Ovary (tissue), 9 donors: Measurements from ENCODE around the gene TRAPPC2L. TPM values are rescaled to one million over a fixed set of nuclear protein-coding genes. Genes with fewer than 3 reads are reported as not detected.

Experiments used
- DNase-seq, 5 donors: peaks; one replicate each; pipeline ENCODE4 v3.0.0-alpha.2; 2019 to 2020
- H3K27ac ChIP-seq, 2 donors: fragments of 200-600 bp; one replicate each; pipeline versions ENCODE4 v1.5.1 to v1.8.0; 2019 to 2022
- H3K27me3 ChIP-seq: fragments of 200-600 bp; one replicate; pipeline ENCODE4 v1.8.0; 2022
- H3K36me3 ChIP-seq: fragments of 200-600 bp; sonication (generic); one replicate; pipeline ENCODE4 v1.5.1; 2019
- H3K4me1 ChIP-seq: one replicate; pipeline ENCODE4 v1.8.1; 2013; ENCODE audit warnings: mild to moderate bottlenecking, moderate library complexity; ENCODE audit not compliant: insufficient read depth
- H3K4me3 ChIP-seq: fragments of 200-600 bp; sonication (generic); one replicate; pipeline ENCODE4 v1.5.1; 2017
- H3K9me3 ChIP-seq, 2 donors: fragments of 200-600 bp in 1 of 2; sonication (generic) in 1 of 2; one replicate each; pipeline versions ENCODE4 v1.5.1 to v1.8.1; 2013 to 2019; ENCODE audit warnings: mild to moderate bottlenecking in 1 of 2, moderate library complexity in 1 of 2
- CTCF ChIP-seq, 3 donors: fragments of 450-650 bp in 2 of 3; fragments of 200-600 bp in 1 of 3; IDR thresholded peaks; one replicate each; pipeline versions ENCODE4 v1.5.1 to v1.8.0; 2016 to 2022; ENCODE audit warnings: antibody characterized with exemption in 3 of 3, mild to moderate bottlenecking in 1 of 3
- EP300 ChIP-seq: sonication (generic); formaldehyde crosslinking; IDR thresholded peaks from one replicate; pipeline ENCODE4 v1.6.1; 2017; ENCODE audit warnings: antibody characterized with exemption
- POLR2A ChIP-seq: fragments of 450-650 bp; IDR thresholded peaks from one replicate; pipeline ENCODE4 v1.6.1; 2017; ENCODE audit warnings: antibody characterized with exemption, mild to moderate bottlenecking, moderate library complexity
- WGBS, 3 donors: extraction: QIAGEN DNeasy Blood & Tissue Kit in 1 of 3; methylation state at CpG; one replicate each; pipeline versions ENCODE4 v1.1.5 to v1.1.7; 2013 to 2017; 5-methylcytosine and 5-hydroxymethylcytosine counted together
- intact Hi-C, 4 donors: fragments of 100-400 bp; cut with DNase I; formaldehyde crosslinking; loops; one replicate each; pipeline versions ENCODE4 v1.11.0 to v1.15.1; 2022 to 2023
- polyA plus RNA-seq, 2 donors: library from polyadenylated mRNA; stranded (reverse); fragments of 200-250 nt in 1 of 2; fragments of 350-450 nt in 1 of 2; fragmentation: Illumina TruSeq in 1 of 2; extraction: RNeasy Lipid Tissue Mini Kit (QIAGEN cat#74804) in 1 of 2; gene quantifications; one replicate each; pipeline ENCODE4 v1.2.3, GENCODE V29; 2013 to 2014
- total RNA-seq, 7 donors: library from RNA; depleted of rRNA in 2 of 7; stranded (reverse); fragments of >200 nt in 2 of 7; fragmentation: NEBNext Ultra II Directional in 3 of 7; extraction: Animal tissue kit (Norgen Biotek cat#: 25700) in 3 of 7; gene quantifications; one replicate each; pipeline versions ENCODE4 v1.1.0 to v1.2.4, GENCODE V29; 2016 to 2023
- donor health status: DM: no; HTN: no; CAD: no; lungs with moderate emphysema.
- donor health status: DM: no; HTN: no; CAD: no.
- donor health status: Bipolar disorder and iron deficiency.
- donor health status: DM: yes; HTN: yes; CAD: no.
- donor health status: DM: no; HTN: no; CAD: no.
- donor health status: DM: yes; HTN: yes; CAD: no.

The TRAPPC2L gene
- total and polyA plus RNA-seq, 9 donors = 37.2 to 101 (median 58.6) TPM

DNA sequence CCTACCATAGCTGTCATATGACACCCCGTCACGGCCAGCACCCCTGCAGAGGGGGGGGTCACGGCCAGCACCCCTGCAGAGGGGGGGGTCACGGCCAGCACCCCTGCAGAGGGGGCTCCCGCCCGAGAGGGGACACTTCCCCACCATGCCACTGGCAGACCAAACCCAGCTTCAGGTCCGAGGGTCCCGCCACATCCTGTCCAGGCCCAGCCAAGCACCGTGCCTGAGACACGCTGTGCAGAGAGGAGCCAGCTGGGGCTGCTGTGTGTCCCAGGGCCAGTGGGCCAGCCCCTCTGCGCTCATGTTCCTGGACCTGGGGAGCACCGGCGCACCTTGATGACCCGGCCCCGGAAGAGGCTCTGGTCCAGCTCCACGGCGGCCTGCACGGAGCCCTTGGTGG, 7.6 kb downstream of the TRAPPC2L start:
- Histone ChIP-seq H3K27ac (no peak overlapping the region), H3K27me3 (no peaks in the 10 kb centered on the region), H3K4me3 (no peak overlapping the region), H3K4me1 (no peaks in the 10 kb centered on the region), H3K36me3 (no peaks in the 10 kb centered on the region), H3K9me3 (no peaks in the 10 kb centered on the region)
- DNase-seq = no peak
- WGBS, 3 donors = 57 to 77% (median 69%) methylated on average over 17 to 18 of the region's 18 CpGs
- intact Hi-C loops = loop anchor here in 1 of 4 donors (10.0 kb wide), 1 partner anchor 120 kb away; no protein-coding TSS in a partner anchor
- TF ChIP-seq CTCF (IDR thresholded peaks at IDR 0.05) (no peak), EP300 (no peak), POLR2A (no peak)

DNA sequence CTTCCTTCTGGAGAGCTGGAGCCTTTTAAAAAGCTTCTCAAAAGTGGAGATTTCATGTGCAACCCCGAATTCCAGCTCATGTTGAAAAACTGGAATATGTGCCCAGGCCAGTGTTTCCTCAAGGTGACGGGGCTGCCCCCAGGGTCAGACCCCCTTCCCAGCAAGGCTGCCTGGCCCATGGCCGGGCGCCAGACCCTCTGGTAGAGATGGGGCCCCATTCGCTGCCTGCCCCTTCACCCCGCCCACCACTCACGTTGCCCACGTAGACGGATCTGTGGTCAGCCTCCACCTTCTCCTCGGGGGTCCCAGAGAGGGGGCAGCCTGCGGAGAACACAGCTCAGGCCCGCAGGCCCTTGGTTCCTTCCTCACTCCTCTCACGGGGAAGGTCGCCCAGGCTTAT, 8.4 kb downstream of the TRAPPC2L start:
- no peaks in the 10 kb centered on the region for H3K27me3 ChIP-seq
- no peak overlapping the region for H3K4me3 ChIP-seq
- no peaks in the 10 kb centered on the region for H3K4me1 ChIP-seq
- no peaks in the 10 kb centered on the region for H3K9me3 ChIP-seq
- TF ChIP-seq EP300 = no peak
- no peak overlapping the region for H3K27ac ChIP-seq
- intact Hi-C loops = loop anchor here in 1 of 4 donors (10.0 kb wide), 1 partner anchor 121 kb away; no protein-coding TSS in a partner anchor
- WGBS, 3 donors = 50 to 63% (median 61%) methylated on average over 10 to 14 of the region's 14 CpGs
- no peaks in the 10 kb centered on the region for H3K36me3 ChIP-seq
- DNase-seq = no peak

- Histone ChIP-seq H3K9me3 (no peaks in the 10 kb centered on the region), H3K27me3 (no peaks in the 10 kb centered on the region), H3K4me1 (no peaks in the 10 kb centered on the region), H3K4me3 (no peak overlapping the region), H3K27ac (no peak overlapping the region), H3K36me3 (no peaks in the 10 kb centered on the region)
- no peak for TF ChIP-seq POLR2A
- TF ChIP-seq CTCF (IDR thresholded peaks at IDR 0.05) = no peak
- no peak for TF ChIP-seq EP300
- WGBS, 3 donors = 57 to 71% (median 58%) methylated on average over 3 to 15 of the region's 15 CpGs
- intact Hi-C loops = loop anchor here in 1 of 4 donors (10.0 kb wide), 1 partner anchor 121 kb away; no protein-coding TSS in a partner anchor
- DNase-seq = no peak
Measured at GRCh38 chr16:88865742-88866141, 8.8 kb downstream of the TRAPPC2L start.

DNA sequence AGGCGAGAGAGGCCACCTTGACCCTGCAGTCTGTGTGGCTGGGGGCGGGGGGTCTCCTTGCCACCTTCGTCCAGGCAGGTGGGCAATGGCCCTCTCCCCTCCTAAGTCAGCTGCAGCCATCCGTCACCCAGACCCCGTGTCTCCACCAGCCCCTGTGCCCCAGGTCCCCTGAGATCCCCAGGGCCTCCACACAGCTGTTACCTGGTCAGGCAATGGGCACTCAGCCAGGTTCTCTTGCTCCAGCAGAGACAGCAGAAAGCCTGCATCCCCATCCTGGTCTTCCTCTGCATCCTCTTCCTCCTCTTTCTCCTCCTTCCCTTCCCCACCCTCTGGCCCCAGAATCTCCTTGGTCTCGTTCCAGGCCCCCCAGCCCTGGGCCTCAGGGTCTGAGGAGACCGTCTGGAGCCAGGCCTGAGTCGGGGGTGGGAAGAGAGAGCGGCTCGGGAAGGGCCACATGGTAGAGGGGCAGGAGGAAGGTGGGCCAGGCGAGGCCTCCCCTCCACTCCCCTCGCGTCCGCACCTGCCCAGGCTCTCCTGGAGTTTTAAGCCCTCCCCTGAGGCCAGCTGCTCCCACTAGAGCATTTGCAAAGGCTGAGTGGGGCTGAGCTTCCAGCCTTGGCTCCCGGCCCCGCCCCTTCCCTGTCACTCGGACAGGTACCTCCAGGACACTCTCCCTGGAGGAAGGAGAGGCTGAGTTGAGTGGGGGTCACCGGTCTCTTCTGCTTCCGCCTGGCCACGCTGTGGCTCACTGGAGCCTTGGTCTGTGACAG, 9.4 kb downstream of the TRAPPC2L start, which contains the start of gene PABPN1L:
Gene PABPN1L (minus strand): TSS at position 510 of the 770 bp plus-strand sequence. CDS start 54 bp downstream, at position 456.
- Histone ChIP-seq H3K36me3 (no peaks in the 10 kb centered on the region), H3K4me1 (peaks cover 1% of the 10 kb centered on the region), H3K27me3 (no peaks in the 10 kb centered on the region), H3K27ac (no peak within 1 kb of the TSS), H3K4me3 (no peak within 1 kb of the TSS), H3K9me3 (no peaks in the 10 kb centered on the region)
- intact Hi-C loops = loop anchor here in 1 of 4 donors (10.0 kb wide), 1 partner anchor 122 kb away; no protein-coding TSS in a partner anchor
- no peak for TF ChIP-seq EP300
- TF ChIP-seq POLR2A = no peak
- TF ChIP-seq CTCF (IDR thresholded peaks at IDR 0.05) = no peak
- no peak for DNase-seq
- WGBS, 3 donors = 52 to 58% (median 54%) methylated on average over 20 of the region's 20 CpGs
